HepG2 (cell line): ENCODE data around the gene GJC2. TPM values are rescaled to one million over a fixed set of nuclear protein-coding genes. Genes with fewer than 3 reads are reported as not detected.
A peak's percentile ranks its signal among the peaks of the same experiment; 100 is the strongest.

Experiments
- CBFB ChIP-seq: sonication (generic); formaldehyde crosslinking; IDR thresholded peaks from 2 replicates; pipeline ENCODE4 v1.4.0; 2020; ENCODE audit warnings: missing genetic modification reagents
- MAFK ChIP-seq, 2 experiments: IDR thresholded peaks in 1 of 2; conservative IDR thresholded peaks in 1 of 2; 2 replicates each; pipeline ENCODE4 v1.6.1; 2011; ENCODE audit warnings: improper control_type of control experiment in 2 of 2, low read length in 2 of 2
- MTA1 ChIP-seq: sonication (generic); formaldehyde crosslinking; IDR thresholded peaks from 2 replicates; pipeline ENCODE4 v1.4.0; 2020; ENCODE audit warnings: missing genetic modification reagents, mild to moderate bottlenecking, borderline replicate concordance
- PHF20 ChIP-seq: sonication (generic); formaldehyde crosslinking; IDR thresholded peaks from 2 replicates; pipeline ENCODE4 v1.5.0; 2020; ENCODE audit warnings: mild to moderate bottlenecking, missing genetic modification reagents
- PHF5A ChIP-seq: IDR thresholded peaks from one replicate; pipeline ENCODE4 v1.6.1; 2018; ENCODE audit warnings: low read depth, missing genetic modification reagents; ENCODE audit not compliant: unreplicated experiment
- PPARG ChIP-seq: conservative IDR thresholded peaks from 2 replicates; pipeline ENCODE4 v1.6.1; 2016; ENCODE audit warnings: missing biosample characterization, missing genetic modification reagents
- ZIK1 ChIP-seq: sonication (generic); formaldehyde crosslinking; IDR thresholded peaks from 2 replicates; pipeline ENCODE4 v1.5.0; 2020; ENCODE audit warnings: mild to moderate bottlenecking, low read depth, missing genetic modification reagents, borderline replicate concordance
- ZNF782 ChIP-seq: sonication (generic); formaldehyde crosslinking; IDR thresholded peaks from 2 replicates; pipeline ENCODE4 v1.4.0; 2020; ENCODE audit warnings: missing genetic modification reagents, mild to moderate bottlenecking, borderline replicate concordance
- polyA plus RNA-seq, 8 experiments: library from polyadenylated mRNA; depleted of rRNA in 3 of 8; stranded (reverse) in 7 of 8; unstranded in 1 of 8; fragments of >200 nt; fragmentation: Illumina TruSeq in 4 of 8; extraction: Trizol in 4 of 8; gene quantifications; 2 replicates each; pipeline versions ENCODE4 v1.2.1 to v1.2.3, GENCODE V29; 2011 to 2016; ENCODE audit warnings: low read depth in 4 of 8, missing spikeins in 1 of 8, mixed read lengths in 1 of 8; ENCODE audit not compliant: insufficient read depth in 1 of 8
- total RNA-seq, 5 experiments: library from RNA; depleted of rRNA; stranded (reverse); fragments of >200 nt; fragmentation: Illumina TruSeq; extraction: Trizol; gene quantifications; 2 replicates each; pipeline ENCODE4 v1.2.3, GENCODE V29; 2016; ENCODE audit warnings: low read depth in 1 of 5
- TF ChIP-seq, protein P1 (sequence below): sonication (generic); formaldehyde crosslinking; IDR thresholded peaks from 2 replicates; pipeline ENCODE4 v1.4.0; 2020; ENCODE audit warnings: low read depth, mild to moderate bottlenecking, missing genetic modification reagents
- TF ChIP-seq, protein P2 (sequence below): sonication (generic); formaldehyde crosslinking; IDR thresholded peaks from 2 replicates; pipeline ENCODE4 v1.8.0; 2022; ENCODE audit warnings: mild to moderate bottlenecking, missing genetic modification reagents; ENCODE audit not compliant: insufficient replicate concordance
- TF ChIP-seq, protein P3 (sequence below): sonication (generic); formaldehyde crosslinking; IDR thresholded peaks from 2 replicates; pipeline ENCODE4 v1.4.0; 2020; ENCODE audit warnings: missing genetic modification reagents
- TF ChIP-seq, protein P4 (sequence below), 2 experiments: fragments of 450-650 bp in 1 of 2; sonication (generic) in 1 of 2; formaldehyde crosslinking; IDR thresholded peaks; 2 replicates each; pipeline versions ENCODE4 v1.5.0 to v1.8.0; 2020 to 2022; ENCODE audit warnings: mild to moderate bottlenecking in 1 of 2, missing genetic modification reagents in 1 of 2
- TF ChIP-seq, protein P5 (sequence below): sonication (generic); formaldehyde crosslinking; IDR thresholded peaks from 2 replicates; pipeline ENCODE4 v1.4.0; 2020; ENCODE audit warnings: mild to moderate bottlenecking, low read depth, missing genetic modification reagents
- TF ChIP-seq, protein P6 (sequence below): sonication (generic); formaldehyde crosslinking; IDR thresholded peaks from one replicate; pipeline ENCODE4 v1.5.1; 2020; ENCODE audit warnings: mild to moderate bottlenecking, missing genetic modification reagents; ENCODE audit errors: not compliant biosample characterization

GJC2 gene
- total and polyA plus RNA-seq, 2 of the 13 experiments (the other 11 are each of a cell fraction or from before 2014, with no cell fraction given), result 1.6 to 3.8 TPM

DNA sequence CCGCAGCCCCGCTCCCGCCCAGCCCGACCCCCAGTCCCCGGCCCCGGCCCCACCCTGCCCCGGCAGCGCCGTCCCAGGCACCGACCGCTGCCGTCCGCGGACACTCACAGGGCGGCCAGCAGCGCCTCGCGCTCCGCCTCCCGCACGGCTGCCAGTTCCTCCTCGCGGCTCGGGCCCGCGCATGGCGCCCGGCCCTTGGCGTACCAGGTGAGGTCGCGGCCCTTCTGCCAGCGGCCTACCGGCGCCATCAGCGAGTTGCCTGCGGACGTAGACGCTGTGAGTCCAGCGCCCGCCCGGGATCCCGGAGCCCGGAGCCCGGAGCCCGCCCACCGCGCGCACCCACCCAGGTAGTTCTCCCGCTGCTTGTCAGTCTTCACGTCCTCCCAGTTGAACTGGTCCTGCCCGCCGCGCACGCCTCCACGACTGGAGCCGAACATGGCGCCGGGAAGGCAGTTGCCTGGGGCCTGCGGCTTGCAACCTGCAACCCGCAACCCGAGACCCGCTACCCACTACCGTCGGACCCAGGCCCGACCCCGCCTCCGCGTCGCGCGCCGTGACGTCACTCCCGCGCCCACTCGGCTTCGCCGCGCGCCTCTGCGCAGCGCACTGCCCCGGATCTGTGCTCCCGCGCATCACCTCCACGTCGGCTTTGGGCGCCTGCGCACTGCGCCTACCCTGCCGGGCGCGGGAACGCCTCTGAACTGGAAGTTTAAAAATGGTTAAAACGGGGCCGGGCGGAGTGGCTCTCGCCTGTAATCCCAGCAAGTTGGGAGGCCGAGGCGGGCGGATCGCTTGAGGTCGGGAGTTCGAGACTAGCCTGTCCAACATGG is 46.7 kb upstream of the GJC2 start, which contains the start of gene C1orf35 (continued):
- TF ChIP-seq, protein P1, sequence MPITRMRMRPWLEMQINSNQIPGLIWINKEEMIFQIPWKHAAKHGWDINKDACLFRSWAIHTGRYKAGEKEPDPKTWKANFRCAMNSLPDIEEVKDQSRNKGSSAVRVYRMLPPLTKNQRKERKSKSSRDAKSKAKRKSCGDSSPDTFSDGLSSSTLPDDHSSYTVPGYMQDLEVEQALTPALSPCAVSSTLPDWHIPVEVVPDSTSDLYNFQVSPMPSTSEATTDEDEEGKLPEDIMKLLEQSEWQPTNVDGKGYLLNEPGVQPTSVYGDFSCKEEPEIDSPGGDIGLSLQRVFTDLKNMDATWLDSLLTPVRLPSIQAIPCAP (CRISPR knock-in tag), result 0 out of 2 replicates have a peak, but pooled peaks have one; percentile 70
- TF ChIP-seq PHF20 (CRISPR knock-in tag), result peak; percentile 95
- TF ChIP-seq, protein P2, sequence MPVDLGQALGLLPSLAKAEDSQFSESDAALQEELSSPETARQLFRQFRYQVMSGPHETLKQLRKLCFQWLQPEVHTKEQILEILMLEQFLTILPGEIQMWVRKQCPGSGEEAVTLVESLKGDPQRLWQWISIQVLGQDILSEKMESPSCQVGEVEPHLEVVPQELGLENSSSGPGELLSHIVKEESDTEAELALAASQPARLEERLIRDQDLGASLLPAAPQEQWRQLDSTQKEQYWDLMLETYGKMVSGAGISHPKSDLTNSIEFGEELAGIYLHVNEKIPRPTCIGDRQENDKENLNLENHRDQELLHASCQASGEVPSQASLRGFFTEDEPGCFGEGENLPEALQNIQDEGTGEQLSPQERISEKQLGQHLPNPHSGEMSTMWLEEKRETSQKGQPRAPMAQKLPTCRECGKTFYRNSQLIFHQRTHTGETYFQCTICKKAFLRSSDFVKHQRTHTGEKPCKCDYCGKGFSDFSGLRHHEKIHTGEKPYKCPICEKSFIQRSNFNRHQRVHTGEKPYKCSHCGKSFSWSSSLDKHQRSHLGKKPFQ (CRISPR knock-in tag), result peak; percentile 57
- TF ChIP-seq, protein P3, sequence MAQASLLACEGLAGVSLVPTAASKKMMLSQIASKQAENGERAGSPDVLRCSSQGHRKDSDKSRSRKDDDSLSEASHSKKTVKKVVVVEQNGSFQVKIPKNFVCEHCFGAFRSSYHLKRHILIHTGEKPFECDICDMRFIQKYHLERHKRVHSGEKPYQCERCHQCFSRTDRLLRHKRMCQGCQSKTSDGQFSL (CRISPR knock-in tag), result no peak
- TF ChIP-seq, protein P4, sequence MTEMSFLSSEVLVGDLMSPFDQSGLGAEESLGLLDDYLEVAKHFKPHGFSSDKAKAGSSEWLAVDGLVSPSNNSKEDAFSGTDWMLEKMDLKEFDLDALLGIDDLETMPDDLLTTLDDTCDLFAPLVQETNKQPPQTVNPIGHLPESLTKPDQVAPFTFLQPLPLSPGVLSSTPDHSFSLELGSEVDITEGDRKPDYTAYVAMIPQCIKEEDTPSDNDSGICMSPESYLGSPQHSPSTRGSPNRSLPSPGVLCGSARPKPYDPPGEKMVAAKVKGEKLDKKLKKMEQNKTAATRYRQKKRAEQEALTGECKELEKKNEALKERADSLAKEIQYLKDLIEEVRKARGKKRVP (CRISPR knock-in tag; IDR thresholded peaks at IDR 0.05), result peak in 1 of 2 experiments; percentile 65; a peak in 1 of 4 replicates
- peak; percentile 66; the same call in 1 of the 2 replicates for TF ChIP-seq MTA1 (CRISPR knock-in tag)
- peak; percentile 76 for TF ChIP-seq PHF5A (CRISPR knock-in tag)
- TF ChIP-seq ZIK1, result peak; percentile 68; the same call in 1 of the 2 replicates
- TF ChIP-seq PPARG (CRISPR knock-in tag), result no peak
- TF ChIP-seq ZNF782 (CRISPR knock-in tag), result peak; percentile 88; the same call in 1 of the 2 replicates
- TF ChIP-seq MAFK (conservative IDR thresholded peaks at IDR 0.05 in 1 of 2, IDR thresholded peaks at IDR 0.05 in 1 of 2; ENCODE audit: low read length in 2 of 2), result no peak
- TF ChIP-seq, protein P5, sequence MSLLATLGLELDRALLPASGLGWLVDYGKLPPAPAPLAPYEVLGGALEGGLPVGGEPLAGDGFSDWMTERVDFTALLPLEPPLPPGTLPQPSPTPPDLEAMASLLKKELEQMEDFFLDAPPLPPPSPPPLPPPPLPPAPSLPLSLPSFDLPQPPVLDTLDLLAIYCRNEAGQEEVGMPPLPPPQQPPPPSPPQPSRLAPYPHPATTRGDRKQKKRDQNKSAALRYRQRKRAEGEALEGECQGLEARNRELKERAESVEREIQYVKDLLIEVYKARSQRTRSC (CRISPR knock-in tag), result peak; percentile 74; the same call in 1 of the 2 replicates
- TF ChIP-seq, protein P6, sequence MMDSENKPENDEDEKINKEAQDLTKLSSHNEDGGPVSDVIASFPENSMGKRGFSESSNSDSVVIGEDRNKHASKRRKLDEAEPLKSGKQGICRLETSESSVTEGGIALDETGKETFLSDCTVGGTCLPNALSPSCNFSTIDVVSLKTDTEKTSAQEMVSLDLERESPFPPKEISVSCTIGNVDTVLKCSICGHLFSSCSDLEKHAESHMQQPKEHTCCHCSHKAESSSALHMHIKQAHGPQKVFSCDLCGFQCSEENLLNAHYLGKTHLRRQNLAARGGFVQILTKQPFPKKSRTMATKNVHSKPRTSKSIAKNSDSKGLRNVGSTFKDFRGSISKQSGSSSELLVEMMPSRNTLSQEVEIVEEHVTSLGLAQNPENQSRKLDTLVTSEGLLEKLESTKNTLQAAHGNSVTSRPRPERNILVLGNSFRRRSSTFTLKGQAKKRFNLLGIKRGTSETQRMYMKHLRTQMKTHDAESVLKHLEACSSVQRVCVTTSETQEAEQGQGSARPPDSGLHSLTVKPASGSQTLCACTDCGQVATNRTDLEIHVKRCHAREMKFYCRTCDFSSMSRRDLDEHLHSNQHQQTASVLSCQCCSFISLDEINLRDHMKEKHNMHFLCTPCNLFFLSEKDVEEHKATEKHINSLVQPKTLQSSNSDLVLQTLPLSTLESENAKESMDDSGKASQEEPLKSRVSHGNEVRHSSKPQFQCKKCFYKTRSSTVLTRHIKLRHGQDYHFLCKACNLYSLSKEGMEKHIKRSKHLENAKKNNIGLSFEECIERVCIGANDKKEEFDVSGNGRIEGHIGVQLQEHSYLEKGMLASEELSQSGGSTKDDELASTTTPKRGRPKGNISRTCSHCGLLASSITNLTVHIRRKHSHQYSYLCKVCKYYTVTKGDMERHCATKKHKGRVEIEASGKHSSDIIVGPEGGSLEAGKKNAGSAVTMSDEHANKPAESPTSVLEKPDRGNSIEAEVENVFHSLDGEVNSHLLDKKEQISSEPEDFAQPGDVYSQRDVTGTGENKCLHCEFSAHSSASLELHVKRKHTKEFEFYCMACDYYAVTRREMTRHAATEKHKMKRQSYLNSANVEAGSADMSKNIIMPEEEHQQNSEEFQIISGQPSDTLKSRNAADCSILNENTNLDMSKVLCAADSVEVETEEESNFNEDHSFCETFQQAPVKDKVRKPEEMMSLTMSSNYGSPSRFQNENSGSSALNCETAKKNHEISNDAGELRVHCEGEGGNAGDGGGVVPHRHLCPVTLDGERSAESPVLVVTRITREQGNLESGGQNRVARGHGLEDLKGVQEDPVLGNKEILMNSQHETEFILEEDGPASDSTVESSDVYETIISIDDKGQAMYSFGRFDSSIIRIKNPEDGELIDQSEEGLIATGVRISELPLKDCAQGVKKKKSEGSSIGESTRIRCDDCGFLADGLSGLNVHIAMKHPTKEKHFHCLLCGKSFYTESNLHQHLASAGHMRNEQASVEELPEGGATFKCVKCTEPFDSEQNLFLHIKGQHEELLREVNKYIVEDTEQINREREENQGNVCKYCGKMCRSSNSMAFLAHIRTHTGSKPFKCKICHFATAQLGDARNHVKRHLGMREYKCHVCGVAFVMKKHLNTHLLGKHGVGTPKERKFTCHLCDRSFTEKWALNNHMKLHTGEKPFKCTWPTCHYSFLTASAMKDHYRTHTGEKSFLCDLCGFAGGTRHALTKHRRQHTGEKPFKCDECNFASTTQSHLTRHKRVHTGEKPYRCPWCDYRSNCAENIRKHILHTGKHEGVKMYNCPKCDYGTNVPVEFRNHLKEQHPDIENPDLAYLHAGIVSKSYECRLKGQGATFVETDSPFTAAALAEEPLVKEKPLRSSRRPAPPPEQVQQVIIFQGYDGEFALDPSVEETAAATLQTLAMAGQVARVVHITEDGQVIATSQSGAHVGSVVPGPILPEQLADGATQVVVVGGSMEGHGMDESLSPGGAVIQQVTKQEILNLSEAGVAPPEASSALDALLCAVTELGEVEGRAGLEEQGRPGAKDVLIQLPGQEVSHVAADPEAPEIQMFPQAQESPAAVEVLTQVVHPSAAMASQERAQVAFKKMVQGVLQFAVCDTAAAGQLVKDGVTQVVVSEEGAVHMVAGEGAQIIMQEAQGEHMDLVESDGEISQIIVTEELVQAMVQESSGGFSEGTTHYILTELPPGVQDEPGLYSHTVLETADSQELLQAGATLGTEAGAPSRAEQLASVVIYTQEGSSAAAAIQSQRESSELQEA, result no peak
- peak; percentile 67 for TF ChIP-seq CBFB (CRISPR knock-in tag)
